ENCODE results near the gene FRAT2. TPM values are rescaled to one million over a fixed set of nuclear protein-coding genes. Genes with fewer than 3 reads are reported as not detected.

The FRAT2 gene
- total and polyA plus RNA-seq, 2 of the 13 experiments (the other 11 are each of a cell fraction or from before 2014, with no cell fraction given): 7.2 to 14.1 TPM

GRCh38 chr10:97292097-97292861 is 42.2 kb downstream of the FRAT2 start, which contains the start of gene ARHGAP19 (continued):
- TF ChIP-seq HMGXB3 (CRISPR knock-in tag; IDR thresholded peaks at IDR 0.05; ENCODE audit: borderline replicate concordance) (no peak), GMEB1 (CRISPR knock-in tag; IDR thresholded peaks at IDR 0.05; ENCODE audit: borderline replicate concordance) (peak; percentile 67; the same call in 1 of the 2 replicates), RFXAP (CRISPR knock-in tag; IDR thresholded peaks at IDR 0.05; ENCODE audit: borderline replicate concordance) (peak; percentile 66; the same call in 1 of the 2 replicates), ISL2 (CRISPR knock-in tag; IDR thresholded peaks at IDR 0.05) (peak; percentile 21; the same call in 1 of the 2 replicates), PATZ1 (CRISPR knock-in tag; IDR thresholded peaks at IDR 0.05) (peak; percentile 93), NFYC (CRISPR knock-in tag; IDR thresholded peaks at IDR 0.05) (peak; percentile 95), FOXC1 (CRISPR knock-in tag; IDR thresholded peaks at IDR 0.05; ENCODE audit: borderline replicate concordance) (0 out of 2 replicates have a peak, but pooled peaks have one; percentile 21), SALL2 (CRISPR knock-in tag; IDR thresholded peaks at IDR 0.05) (peak; percentile 49; the same call in 1 of the 2 replicates), ZBTB40 (IDR thresholded peaks at IDR 0.05) (no peak), ZBTB40 (CRISPR knock-in tag; IDR thresholded peaks at IDR 0.05) (peak; percentile 80; the same call in 1 of the 2 replicates)
